Measurements from ENCODE around the gene TNFRSF12A. TPM values are rescaled to one million over a fixed set of nuclear protein-coding genes. Genes with fewer than 3 reads are reported as not detected.
"Not testable (repeated sequence)": the region's sequence is repeated elsewhere in the genome, so short reads cannot be mapped to it uniquely, and the experiment has no call there.

The TNFRSF12A gene
- total and polyA plus RNA-seq, 5 experiments from 2014 or later: 0.33 to 0.57 TPM; not detected in 3

- ATAC-seq: peak; percentile 55
- H3K4me3 Mint-ChIP-seq: peak within 1 kb of the TSS; percentile 97 to 100 (median 100)
- peaks cover 29 to 69% (median 63%) of the 10 kb centered on the region in 4 donors for H3K4me1 Mint-ChIP-seq
- POLR2A ChIA-PET: interaction anchor here (0.6 to 17.1 kb wide), 12 partner anchors 9 to 94 kb away, joined by 3 to 278 read pairs (median 8); partner anchors contain the start of genes ZNF213 and ZSCAN10
- H3K36me3 Mint-ChIP-seq: peaks cover 7 to 33% (median 9%) of the 10 kb centered on the region in 3 donors
- no peaks in the 10 kb centered on the region for H3K9me3 Mint-ChIP-seq
- no peaks in the 10 kb centered on the region for H3K27me3 Mint-ChIP-seq
- H3K27ac Mint-ChIP-seq: peak within 1 kb of the TSS; percentile 97 to 100 (median 98)
- DNase-seq: peak in 9 of 10 donors; percentile 38 to 73 (median 59)
Measured at GRCh38 chr16:3065069-3065741, 45.0 kb downstream of the TNFRSF12A start, which contains the start of gene IL32. IL32 (plus strand) TSS chr16:3065640; CDS start chr16:3065812, 172 bp downstream.

- Mint-ChIP-seq H3K27me3 (no peaks in the 10 kb centered on the region), H3K27ac (peak overlapping the region; percentile 97 to 100 (median 98)), H3K9me3 (no peaks in the 10 kb centered on the region), H3K4me1 (peaks cover 30 to 72% (median 68%) of the 10 kb centered on the region in 4 donors), H3K36me3 (peaks cover 7 to 36% (median 9%) of the 10 kb centered on the region in 3 donors), H3K4me3 (peak overlapping the region; percentile 97 to 100 (median 100))
- peak in 3 of 10 donors; percentile 26 to 47 (median 40) for DNase-seq
- ATAC-seq: peak; percentile 51 to 54
- POLR2A ChIA-PET: interaction anchor here (0.6 to 17.1 kb wide), 18 partner anchors 7 to 391 kb away, joined by 3 to 278 read pairs (median 6); partner anchors contain the start of genes ZNF213 and ZSCAN10
Measured at GRCh38 chr16:3065742-3066439, 45.7 kb downstream of the TNFRSF12A start.

- Mint-ChIP-seq H3K4me1 (peaks cover 33 to 75% (median 72%) of the 10 kb centered on the region in 4 donors), H3K27me3 (no peaks in the 10 kb centered on the region), H3K36me3 (peaks cover 7 to 36% (median 9%) of the 10 kb centered on the region in 3 donors), H3K9me3 (no peaks in the 10 kb centered on the region), H3K27ac (peak overlapping the region; percentile 97 to 100 (median 98)), H3K4me3 (peak overlapping the region; percentile 97 to 100 (median 100))
- ATAC-seq (peak in 1 of 2 donors; percentile 12), DNase-seq (no peak)
- POLR2A ChIA-PET: interaction anchor here (0.6 to 17.1 kb wide), 13 partner anchors 7 to 391 kb away, joined by 3 to 278 read pairs (median 11); partner anchors contain the start of genes ZNF213 and ZSCAN10
Measured at GRCh38 chr16:3066440-3066748, 46.2 kb downstream of the TNFRSF12A start.

GRCh38 chr16:3068487-3068886 is 48.3 kb downstream of the TNFRSF12A start:
- Mint-ChIP-seq H3K36me3 (peaks cover 7 to 36% (median 9%) of the 10 kb centered on the region in 3 donors), H3K9me3 (no peaks in the 10 kb centered on the region), H3K4me1 (peaks cover 42 to 85% (median 71%) of the 10 kb centered on the region in 4 donors), H3K27ac (peak overlapping the region; percentile 88 to 100 (median 97)), H3K27me3 (no peaks in the 10 kb centered on the region), H3K4me3 (peak overlapping the region; percentile 89 to 100 (median 98))
- no peak for DNase-seq
- ATAC-seq: no peak
- POLR2A ChIA-PET: interaction anchor here (0.7 to 17.1 kb wide), 6 partner anchors 8 to 61 kb away, joined by 3 to 278 read pairs (median 96); partner anchors contain the start of genes ZNF213 and ZSCAN10

- Mint-ChIP-seq H3K4me1 (peaks cover 45 to 86% (median 72%) of the 10 kb centered on the region in 4 donors), H3K4me3 (peak overlapping the region; percentile 9 to 73 (median 46)), H3K27ac (peak overlapping the region; percentile 81 to 100 (median 91)), H3K36me3 (peaks cover 7 to 36% (median 9%) of the 10 kb centered on the region in 3 donors)
- POLR2A ChIA-PET: interaction anchor here (0.7 to 17.1 kb wide), 4 partner anchors 10 to 61 kb away, joined by 3 to 278 read pairs (median 149); partner anchors contain the start of genes ZNF213 and ZSCAN10
- not testable (repeated sequence) for H3K27me3 Mint-ChIP-seq, DNase-seq, ATAC-seq, H3K9me3 Mint-ChIP-seq
Measured at GRCh38 chr16:3069146-3069545, 49.0 kb downstream of the TNFRSF12A start.

- peak overlapping the region; percentile 56 to 100 (median 91) for H3K27ac Mint-ChIP-seq
- POLR2A ChIA-PET: interaction anchor here (1.0 to 17.1 kb wide), 7 partner anchors 8 to 78 kb away, joined by 3 to 261 read pairs (median 8); partner anchors contain the start of gene ZSCAN10
- H3K36me3 Mint-ChIP-seq: peaks cover 5 to 34% (median 6%) of the 10 kb centered on the region in 3 donors
- H3K4me1 Mint-ChIP-seq: peaks cover 53 to 94% (median 72%) of the 10 kb centered on the region in 4 donors
- DNase-seq (no peak), ATAC-seq (no peak)
- no peaks in the 10 kb centered on the region for H3K27me3 Mint-ChIP-seq
- no peaks in the 10 kb centered on the region for H3K9me3 Mint-ChIP-seq
- H3K4me3 Mint-ChIP-seq: peak overlapping the region in 5 of 10 donors; percentile 18 to 73 (median 52)
Measured at GRCh38 chr16:3070608-3071111, 50.5 kb downstream of the TNFRSF12A start.

- POLR2A ChIA-PET: interaction anchor here (0.6 to 17.1 kb wide), 7 partner anchors 9 to 57 kb away, joined by 3 to 261 read pairs (median 8); partner anchors contain the start of gene ZSCAN10
- Mint-ChIP-seq H3K36me3 (peaks cover 0 to 32% (median 4%) of the 10 kb centered on the region in 3 donors), H3K27me3 (no peaks in the 10 kb centered on the region), H3K4me3 (peak overlapping the region in 9 of 10 donors; percentile 29 to 75 (median 56)), H3K27ac (peak overlapping the region; percentile 66 to 100 (median 91)), H3K9me3 (peaks cover 0 to 2% (median 0%) of the 10 kb centered on the region in 9 donors), H3K4me1 (peaks cover 58 to 95% (median 80%) of the 10 kb centered on the region in 4 donors)
- no peak for ATAC-seq
- DNase-seq: no peak
Measured at GRCh38 chr16:3071655-3072054, 51.5 kb downstream of the TNFRSF12A start.

Other genes with a start within 250 kb of the TNFRSF12A start
- gene ELOB, start 243.1 kb upstream of the TNFRSF12A start, total RNA-seq: 100 to 1,000 TPM; 121 to 137 TPM
- 100 to 1,000 TPM; 230 to 301 (median 288) TPM for gene ELOB, start 243.1 kb upstream of the TNFRSF12A start, polyA plus RNA-seq
- not detected for gene PRSS33, start 232.8 kb upstream of the TNFRSF12A start, total RNA-seq
- gene PRSS33, start 232.8 kb upstream of the TNFRSF12A start, polyA plus RNA-seq: under 1 TPM in 1 of 3 donors, not detected in 2; 0.99 TPM
- gene PRSS41, start 221.9 kb upstream of the TNFRSF12A start, total RNA-seq: not detected
- not detected for gene PRSS41, start 221.9 kb upstream of the TNFRSF12A start, polyA plus RNA-seq
- 1 to 10 TPM; 2.0 to 2.9 TPM for gene PRSS21, start 203.1 kb upstream of the TNFRSF12A start, total RNA-seq
- 10 to 100 TPM in 1 of 3 donors, 1 to 10 TPM in 2; 1.5 to 14.7 (median 3.2) TPM for gene PRSS21, start 203.1 kb upstream of the TNFRSF12A start, polyA plus RNA-seq
- not detected for gene ZG16B, start 190.1 kb upstream of the TNFRSF12A start, total RNA-seq
- gene ZG16B, start 190.1 kb upstream of the TNFRSF12A start, polyA plus RNA-seq: not detected
- gene PRSS22, start 162.2 kb upstream of the TNFRSF12A start, total RNA-seq: not detected
- not detected for gene PRSS22, start 162.2 kb upstream of the TNFRSF12A start, polyA plus RNA-seq
- gene FLYWCH2, start 137.2 kb upstream of the TNFRSF12A start, total RNA-seq: 10 to 100 TPM; 22.2 to 26.0 TPM
- 10 to 100 TPM; 18.0 to 28.8 (median 26.5) TPM for gene FLYWCH2, start 137.2 kb upstream of the TNFRSF12A start, polyA plus RNA-seq
- gene FLYWCH1, start 108.4 kb upstream of the TNFRSF12A start, total RNA-seq: 100 to 1,000 TPM; 109 to 113 TPM
- 10 to 100 TPM in 2 of 3 donors, 1 to 10 TPM in 1; 5.9 to 18.4 (median 13.5) TPM for gene FLYWCH1, start 108.4 kb upstream of the TNFRSF12A start, polyA plus RNA-seq
- gene KREMEN2, start 56.1 kb upstream of the TNFRSF12A start, total RNA-seq: not detected
- not detected for gene KREMEN2, start 56.1 kb upstream of the TNFRSF12A start, polyA plus RNA-seq
- gene PAQR4, start 51.0 kb upstream of the TNFRSF12A start, total RNA-seq: under 1 TPM; 0.27 to 0.60 TPM
- gene PAQR4, start 51.0 kb upstream of the TNFRSF12A start, polyA plus RNA-seq: under 1 TPM in 2 of 3 donors, not detected in 1; 0.28 to 0.79 TPM
- not detected for gene PKMYT1, start 39.9 kb upstream of the TNFRSF12A start, total RNA-seq
- gene PKMYT1, start 39.9 kb upstream of the TNFRSF12A start, polyA plus RNA-seq: under 1 TPM in 1 of 3 donors, not detected in 2; 0.37 TPM
- gene CLDN9, start 7.4 kb upstream of the TNFRSF12A start, total RNA-seq: not detected
- gene CLDN9, start 7.4 kb upstream of the TNFRSF12A start, polyA plus RNA-seq: not detected
- gene CLDN6, start 2.2 kb upstream of the TNFRSF12A start, total RNA-seq: not detected
- gene CLDN6, start 2.2 kb upstream of the TNFRSF12A start, polyA plus RNA-seq: not detected
- 10 to 100 TPM; 14.0 to 15.1 TPM for gene HCFC1R1, start 3.6 kb downstream of the TNFRSF12A start, total RNA-seq
- gene HCFC1R1, start 3.6 kb downstream of the TNFRSF12A start, polyA plus RNA-seq: 10 to 100 TPM; 13.1 to 16.5 (median 16.5) TPM
- gene THOC6, start 3.7 kb downstream of the TNFRSF12A start, total RNA-seq: 10 to 100 TPM; 24.2 to 24.9 TPM
- 10 to 100 TPM; 45.2 to 59.0 (median 58.8) TPM for gene THOC6, start 3.7 kb downstream of the TNFRSF12A start, polyA plus RNA-seq
- gene BICDL2, start 16.6 kb downstream of the TNFRSF12A start, total RNA-seq: not detected
- gene BICDL2, start 16.6 kb downstream of the TNFRSF12A start, polyA plus RNA-seq: not detected
- gene MMP25, start 26.2 kb downstream of the TNFRSF12A start, total RNA-seq: under 1 TPM; 0.38 to 0.60 TPM
- under 1 TPM; 0.36 to 0.94 (median 0.60) TPM for gene MMP25, start 26.2 kb downstream of the TNFRSF12A start, polyA plus RNA-seq
- 100 to 1,000 TPM; 363 to 375 TPM for gene IL32, start 45.3 kb downstream of the TNFRSF12A start, total RNA-seq
- gene IL32, start 45.3 kb downstream of the TNFRSF12A start, polyA plus RNA-seq: 1,000 to 10,000 TPM; 1,686 to 2,118 (median 1,952) TPM
- gene ZSCAN10, start 78.9 kb downstream of the TNFRSF12A start, total RNA-seq: under 1 TPM in 1 of 2 experiments, not detected in 1; 0.26 TPM
- not detected for gene ZSCAN10, start 78.9 kb downstream of the TNFRSF12A start, polyA plus RNA-seq
- gene ZNF205, start 92.2 kb downstream of the TNFRSF12A start, total RNA-seq: not detected
- not detected for gene ZNF205, start 92.2 kb downstream of the TNFRSF12A start, polyA plus RNA-seq
- gene ZNF213, start 114.7 kb downstream of the TNFRSF12A start, total RNA-seq: 1 to 10 TPM; 8.9 to 9.2 TPM
- gene ZNF213, start 114.7 kb downstream of the TNFRSF12A start, polyA plus RNA-seq: 1 to 10 TPM in 1 of 3 donors, under 1 TPM in 2; 0.27 to 2.5 (median 0.90) TPM
- gene OR1F1, start 167.8 kb downstream of the TNFRSF12A start, total RNA-seq: not detected
- gene OR1F1, start 167.8 kb downstream of the TNFRSF12A start, polyA plus RNA-seq: not detected
- gene ZNF200, start 214.8 kb downstream of the TNFRSF12A start, total RNA-seq: 10 to 100 TPM; 24.5 to 25.8 TPM
- 10 to 100 TPM in 2 of 3 donors, 1 to 10 TPM in 1; 6.8 to 14.3 (median 13.9) TPM for gene ZNF200, start 214.8 kb downstream of the TNFRSF12A start, polyA plus RNA-seq
- gene MEFV, start 236.3 kb downstream of the TNFRSF12A start, total RNA-seq: under 1 TPM; 0.41 to 0.60 TPM
- not detected for gene MEFV, start 236.3 kb downstream of the TNFRSF12A start, polyA plus RNA-seq